Activated CD4-positive, alpha-beta T cell treated with anti-CD3 and anti-CD28 coated beads for 36 hours (primary cell): ENCODE results near the gene TMEM127. TPM values are rescaled to one million over a fixed set of nuclear protein-coding genes. Genes with fewer than 3 reads are reported as not detected.

Source experiments
- ATAC-seq: fragments of 200-7000 bp; cut with Tn5 transposase; one replicate; pipeline ENCODE4 v1.10.0; 2021; ENCODE audit warnings: mild to moderate bottlenecking, moderate library complexity
- CTCF ChIA-PET: fragments of 350-600 bp; sonication (Branson Sonifier 250); formaldehyde crosslinking; loops from one replicate; lab custom pipeline; 2021; ENCODE audit warnings: antibody characterized with exemption; lab: Charles Lee
- POLR2A ChIA-PET: fragments of 350-600 bp; sonication (Branson Sonifier 250); formaldehyde crosslinking; loops from one replicate; lab custom pipeline; 2021; ENCODE audit warnings: antibody characterized with exemption, inconsistent platforms; lab: Charles Lee
- DNase-seq: peaks from one replicate; pipeline ENCODE4 v3.0.0-alpha.2; 2020
- H3K27ac Mint-ChIP-seq: one replicate; pipeline ENCODE4 v1.8.0; 2021; ENCODE audit warnings: mixed read lengths
- H3K27me3 Mint-ChIP-seq: one replicate; pipeline ENCODE4 v1.8.0; 2021; ENCODE audit warnings: mixed read lengths
- H3K36me3 Mint-ChIP-seq: one replicate; pipeline ENCODE4 v1.8.0; 2021; ENCODE audit warnings: low read depth, mixed read lengths
- H3K4me1 Mint-ChIP-seq: one replicate; pipeline ENCODE4 v1.8.0; 2021; ENCODE audit warnings: mixed read lengths
- H3K4me3 Mint-ChIP-seq: one replicate; pipeline ENCODE4 v1.8.0; 2021; ENCODE audit warnings: mild to moderate bottlenecking, moderate library complexity, mixed read lengths
- H3K9me3 Mint-ChIP-seq: one replicate; pipeline ENCODE4 v1.8.0; 2021; ENCODE audit warnings: low read depth, mixed read lengths
- intact Hi-C, 2 experiments: fragments of 100-400 bp; cut with DNase I in 1 of 2; cut with micrococcal nuclease in 1 of 2; formaldehyde crosslinking; loops; one replicate each; pipeline versions ENCODE4 v1.14.2 to v1.15.1; 2022 to 2024; cut with DNase I, micrococcal nuclease
- total RNA-seq, 2 experiments: library from RNA; stranded (reverse); gene quantifications; one replicate each; pipeline ENCODE4 v1.2.3, GENCODE V29; 2021

The TMEM127 gene
- 10 to 100 TPM; 16.6 to 17.9 TPM for total RNA-seq

- no peaks in the 10 kb centered on the region for H3K27me3 Mint-ChIP-seq
- H3K36me3 Mint-ChIP-seq = peaks cover 35% of the 10 kb centered on the region
- CTCF ChIA-PET = interaction anchor here (0.7 to 1.9 kb wide), 7 partner anchors 14 to 127 kb away, joined by 3 to 10 read pairs (median 6); partner anchors contain the start of genes ASTL and STARD7
- H3K9me3 Mint-ChIP-seq = no peaks in the 10 kb centered on the region
- H3K4me3 Mint-ChIP-seq = peak within 1 kb of the TSS; percentile 99
- peak; percentile 94 for ATAC-seq
- intact Hi-C loops = loop anchor here (1.0 to 10.0 kb wide), 24 partner anchors 24 to 1399 kb away; partner anchors contain the start of genes ADRA2B (in 2 of the 2), SNRNP200 (in 2 of the 2), STARD7 (in 2 of the 2) and ACTR1B (in 1 of the 2)
- peak within 1 kb of the TSS; percentile 99 for H3K27ac Mint-ChIP-seq
- DNase-seq = peak; percentile 99
- POLR2A ChIA-PET = interaction anchor here (1.2 kb wide), 1 partner anchor 65 kb away, joined by 5 read pairs; no protein-coding TSS in a partner anchor
- H3K4me1 Mint-ChIP-seq = peaks cover 57% of the 10 kb centered on the region
These were observed at the start of gene TMEM127, which contains the start of gene CIAO1 for GRCh38 chr2:96265840-96266679. Gene TMEM127 (minus strand): TSS chr2:96265997. CDS start chr2:96265381, 616 bp downstream. Gene CIAO1 (plus strand): TSS chr2:96266225. CDS start chr2:96266351, 126 bp downstream.

- DNase-seq = no peak
- Mint-ChIP-seq H3K27ac (no peak overlapping the region), H3K36me3 (no peaks in the 10 kb centered on the region), H3K9me3 (no peaks in the 10 kb centered on the region), H3K4me3 (no peak overlapping the region), H3K27me3 (no peaks in the 10 kb centered on the region), H3K4me1 (peaks cover 34% of the 10 kb centered on the region)
- intact Hi-C loops = no loop called here
- CTCF ChIA-PET = interaction anchor here (0.5 to 0.7 kb wide), 3 partner anchors 48 to 252 kb away, joined by 3 read pairs; no protein-coding TSS in a partner anchor
- ATAC-seq = no peak
- POLR2A ChIA-PET = no interaction called here
These were observed 49.2 kb upstream of the TMEM127 start for GRCh38 chr2:96315005-96315399.

GRCh38 chr2:96308248-96308647 lies 42.5 kb upstream of the TMEM127 start:
- Mint-ChIP-seq H3K9me3 (no peaks in the 10 kb centered on the region), H3K4me3 (no peak overlapping the region), H3K4me1 (peaks cover 26% of the 10 kb centered on the region), H3K27ac (no peak overlapping the region), H3K36me3 (peaks cover 17% of the 10 kb centered on the region), H3K27me3 (no peaks in the 10 kb centered on the region)
- no peak for DNase-seq
- ATAC-seq = no peak
- POLR2A ChIA-PET = no interaction called here
- intact Hi-C loops = loop anchor here in 1 of 2 experiments (5.0 kb wide), 1 partner anchor 161 kb away; the partner anchor contains the start of gene DUSP2
- CTCF ChIA-PET = no interaction called here

- Mint-ChIP-seq H3K4me3 (peak overlapping the region; percentile 100), H3K27me3 (no peaks in the 10 kb centered on the region), H3K27ac (peak overlapping the region; percentile 99), H3K36me3 (peaks cover 35% of the 10 kb centered on the region), H3K4me1 (peaks cover 40% of the 10 kb centered on the region), H3K9me3 (no peaks in the 10 kb centered on the region)
- POLR2A ChIA-PET = interaction anchor here (1.0 to 1.3 kb wide), 2 partner anchors 15 to 50 kb away, joined by 3 to 6 read pairs; no protein-coding TSS in a partner anchor
- DNase-seq (no peak), ATAC-seq (no peak)
- intact Hi-C loops = loop anchor here in 1 of 2 experiments (5.0 kb wide), 1 partner anchor 159 kb away; the partner anchor contains the start of gene DUSP2
- CTCF ChIA-PET = interaction anchor here (0.6 to 1.7 kb wide), 7 partner anchors 14 to 204 kb away, joined by 3 to 7 read pairs (median 3); partner anchors contain the start of gene ITPRIPL1
These were observed 40.6 kb upstream of the TMEM127 start for GRCh38 chr2:96306370-96306769.

- intact Hi-C loops = loop anchor here (1.0 to 5.0 kb wide), 12 partner anchors 15 to 510 kb away; partner anchors contain the start of genes CIAO1 (in 2 of the 2), CNNM3 (in 1 of the 2), DUSP2 (in 1 of the 2) and KANSL3 (in 1 of the 2)
- CTCF ChIA-PET = interaction anchor here (0.6 to 1.7 kb wide), 7 partner anchors 15 to 204 kb away, joined by 3 to 7 read pairs (median 3); partner anchors contain the start of gene ITPRIPL1
- POLR2A ChIA-PET = interaction anchor here (1.0 to 1.6 kb wide), 2 partner anchors 15 kb away, joined by 3 to 7 read pairs; no protein-coding TSS in a partner anchor
- H3K36me3 Mint-ChIP-seq = peaks cover 39% of the 10 kb centered on the region
- peak overlapping the region; percentile 99 for H3K27ac Mint-ChIP-seq
- DNase-seq (peak; percentile 23), ATAC-seq (no peak)
- no peaks in the 10 kb centered on the region for H3K27me3 Mint-ChIP-seq
- no peaks in the 10 kb centered on the region for H3K9me3 Mint-ChIP-seq
- peak overlapping the region; percentile 100 for H3K4me3 Mint-ChIP-seq
- H3K4me1 Mint-ChIP-seq = peaks cover 44% of the 10 kb centered on the region
These were observed 40.1 kb upstream of the TMEM127 start for GRCh38 chr2:96305979-96306308.

- peak; percentile 97 for ATAC-seq
- CTCF ChIA-PET = interaction anchor here (0.6 to 1.7 kb wide), 8 partner anchors 15 to 252 kb away, joined by 3 to 7 read pairs (median 3); partner anchors contain the start of gene ITPRIPL1
- peak within 1 kb of the TSS; percentile 99 for H3K27ac Mint-ChIP-seq
- peaks cover 46% of the 10 kb centered on the region for H3K4me1 Mint-ChIP-seq
- H3K36me3 Mint-ChIP-seq = peaks cover 41% of the 10 kb centered on the region
- no peaks in the 10 kb centered on the region for H3K9me3 Mint-ChIP-seq
- H3K27me3 Mint-ChIP-seq = no peaks in the 10 kb centered on the region
- POLR2A ChIA-PET = interaction anchor here (1.6 kb wide), 1 partner anchor 16 kb away, joined by 7 read pairs; no protein-coding TSS in a partner anchor
- peak within 1 kb of the TSS; percentile 100 for H3K4me3 Mint-ChIP-seq
- peak; percentile 96 for DNase-seq
- intact Hi-C loops = loop anchor here (1.0 to 5.0 kb wide), 12 partner anchors 16 to 511 kb away; partner anchors contain the start of genes CIAO1 (in 2 of the 2), CNNM3 (in 1 of the 2), DUSP2 (in 1 of the 2) and KANSL3 (in 1 of the 2)
These were observed 39.5 kb upstream of the TMEM127 start, which contains the start of gene SNRNP200 for GRCh38 chr2:96305091-96305978. Gene SNRNP200 (minus strand): TSS chr2:96305546. CDS start chr2:96305437, 109 bp downstream.

- Mint-ChIP-seq H3K4me1 (peaks cover 46% of the 10 kb centered on the region), H3K27ac (peak overlapping the region; percentile 99), H3K9me3 (no peaks in the 10 kb centered on the region), H3K36me3 (peaks cover 41% of the 10 kb centered on the region), H3K4me3 (peak overlapping the region; percentile 100), H3K27me3 (no peaks in the 10 kb centered on the region)
- no peak for ATAC-seq
- ChIA-PET CTCF (interaction anchor here (0.6 to 1.2 kb wide), 5 partner anchors 17 to 253 kb away, joined by 3 to 7 read pairs (median 3); no protein-coding TSS in a partner anchor), POLR2A (interaction anchor here (0.5 to 1.6 kb wide), 2 partner anchors 17 to 23 kb away, joined by 3 to 7 read pairs; no protein-coding TSS in a partner anchor)
- no peak for DNase-seq
- intact Hi-C loops = loop anchor here (1.0 to 5.0 kb wide), 12 partner anchors 17 to 512 kb away; partner anchors contain the start of genes CIAO1 (in 2 of the 2), CNNM3 (in 1 of the 2), DUSP2 (in 1 of the 2) and KANSL3 (in 1 of the 2)
These were observed 38.8 kb upstream of the TMEM127 start for GRCh38 chr2:96304606-96305005.

GRCh38 chr2:96301865-96302264 lies 36.1 kb upstream of the TMEM127 start:
- Mint-ChIP-seq H3K9me3 (no peaks in the 10 kb centered on the region), H3K4me1 (peaks cover 46% of the 10 kb centered on the region), H3K27me3 (no peaks in the 10 kb centered on the region), H3K36me3 (peaks cover 67% of the 10 kb centered on the region), H3K27ac (peak overlapping the region; percentile 40), H3K4me3 (no peak overlapping the region)
- CTCF ChIA-PET = interaction anchor here (1.2 kb wide), 1 partner anchor 33 kb away, joined by 6 read pairs; the partner anchor contains the start of gene NCAPH
- ATAC-seq = no peak
- intact Hi-C loops = no loop called here
- no peak for DNase-seq
- POLR2A ChIA-PET = no interaction called here

- DNase-seq (no peak), ATAC-seq (no peak)
- peaks cover 77% of the 10 kb centered on the region for H3K36me3 Mint-ChIP-seq
- ChIA-PET CTCF (interaction anchor here (1.5 kb wide), 1 partner anchor 23 kb away, joined by 3 read pairs; no protein-coding TSS in a partner anchor), POLR2A (interaction anchor here (0.7 kb wide), 1 partner anchor 19 kb away, joined by 4 read pairs; no protein-coding TSS in a partner anchor)
- no peaks in the 10 kb centered on the region for H3K27me3 Mint-ChIP-seq
- H3K4me3 Mint-ChIP-seq = no peak overlapping the region
- H3K4me1 Mint-ChIP-seq = peaks cover 10% of the 10 kb centered on the region
- no peak overlapping the region for H3K27ac Mint-ChIP-seq
- H3K9me3 Mint-ChIP-seq = no peaks in the 10 kb centered on the region
- intact Hi-C loops = no loop called here
These were observed 31.1 kb upstream of the TMEM127 start for GRCh38 chr2:96296925-96297324.
